Erythroblast (primary cell): Measurements from ENCODE around the gene C20orf173.

Experiments used
- GATA1 ChIP-seq: IDR thresholded peaks from 2 replicates; pipeline ENCODE4 v1.6.1; 2011; ENCODE audit warnings: low read depth, mild to moderate bottlenecking, control low read depth, low read length, moderate library complexity
- POLR2A ChIP-seq: IDR thresholded peaks from 2 replicates; pipeline ENCODE4 v1.6.1; 2011; ENCODE audit warnings: mild to moderate bottlenecking, low read length

DNA sequence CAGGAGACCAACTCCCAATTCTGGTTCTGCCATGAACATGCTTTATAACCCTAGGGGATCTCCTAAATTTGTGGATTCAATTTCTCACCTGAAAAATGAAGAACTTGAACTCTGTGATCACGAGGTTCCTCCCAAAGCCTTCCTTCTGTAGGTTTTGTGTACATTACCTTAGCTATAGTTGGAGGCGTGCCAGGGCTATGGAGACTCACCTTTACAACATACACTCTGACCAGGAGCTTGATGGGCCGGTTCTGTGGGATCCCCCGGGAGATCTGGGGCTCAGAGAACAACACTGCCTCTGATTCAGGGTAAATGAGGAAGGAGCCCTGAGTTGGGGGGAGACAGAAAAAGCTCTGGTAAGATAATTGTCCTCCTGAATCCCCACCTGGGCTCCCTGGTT is 46.5 kb upstream of the C20orf173 start:
- TF ChIP-seq POLR2A (no peak), GATA1 (no peak)
